GM18873 (cell line): Measurements from ENCODE around the gene FCSK.
"Not testable (repeated sequence)": the region's sequence is repeated elsewhere in the genome, so short reads cannot be mapped to it uniquely, and the experiment has no call there.

ENCODE experiments used
- ATAC-seq: cut with Tn5 transposase; IDR thresholded peaks from one replicate; pipeline ENCODE4 v1.9.1; 2021; ENCODE audit warnings: mild to moderate bottlenecking, moderate library complexity, moderate number of reproducible peaks; ENCODE audit not compliant: unreplicated experiment, low FRiP score

The FCSK gene

DNA sequence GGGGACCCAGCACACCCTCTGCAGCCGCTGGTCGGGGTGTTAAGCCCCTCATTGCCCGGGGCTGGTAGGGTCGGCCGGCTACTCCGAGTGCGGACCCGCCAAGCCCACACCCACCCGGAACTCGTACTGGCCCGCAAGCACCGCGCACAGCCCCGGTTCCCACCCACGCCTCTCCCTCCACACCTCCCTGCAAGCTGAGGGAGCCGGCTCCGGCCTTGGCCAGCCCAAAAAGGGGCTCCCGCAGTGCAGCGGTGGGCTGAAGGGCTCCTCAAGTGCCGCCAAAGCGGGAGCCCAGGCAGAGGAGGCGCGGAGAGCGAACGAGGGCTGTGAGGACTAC is 3.4 kb upstream of the FCSK start:
- not testable (repeated sequence) for ATAC-seq

DNA sequence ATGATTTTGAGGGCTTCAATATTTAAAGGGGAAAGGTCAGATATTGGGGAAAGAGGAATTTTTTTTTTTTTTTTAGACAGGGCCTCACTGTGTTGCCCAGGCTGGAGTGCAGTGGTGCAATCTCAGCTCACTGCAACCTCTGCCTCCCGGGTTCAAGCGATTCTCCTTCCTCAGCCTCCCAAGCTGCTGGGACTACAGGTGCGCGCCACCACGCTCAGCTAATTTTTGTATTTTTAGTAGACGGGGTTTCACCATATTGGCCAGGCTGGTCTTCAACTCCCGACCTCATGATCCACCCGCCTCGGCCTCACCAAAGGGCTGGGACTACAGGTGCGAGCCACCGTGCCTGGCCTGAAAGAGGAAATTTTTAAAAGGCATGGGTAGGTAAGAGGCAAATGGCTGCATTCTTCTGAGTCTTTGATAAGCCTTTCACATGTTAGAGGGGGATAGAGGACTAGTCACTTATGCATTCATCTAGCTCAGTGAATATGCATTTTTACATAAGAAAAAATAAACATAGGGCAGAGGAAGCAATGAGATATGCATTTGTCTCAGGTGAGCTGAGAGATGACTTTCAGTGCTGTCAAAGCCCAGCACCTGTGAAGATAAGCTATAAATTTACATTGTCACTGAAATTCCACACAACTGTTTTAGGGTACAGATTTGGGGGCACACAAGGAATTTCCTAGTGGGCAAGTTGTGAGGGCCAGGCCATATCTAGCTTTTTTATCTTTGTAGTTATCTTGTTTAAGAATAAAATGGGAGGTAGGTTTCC is 1.1 kb upstream of the FCSK start:
- no peak for ATAC-seq

DNA sequence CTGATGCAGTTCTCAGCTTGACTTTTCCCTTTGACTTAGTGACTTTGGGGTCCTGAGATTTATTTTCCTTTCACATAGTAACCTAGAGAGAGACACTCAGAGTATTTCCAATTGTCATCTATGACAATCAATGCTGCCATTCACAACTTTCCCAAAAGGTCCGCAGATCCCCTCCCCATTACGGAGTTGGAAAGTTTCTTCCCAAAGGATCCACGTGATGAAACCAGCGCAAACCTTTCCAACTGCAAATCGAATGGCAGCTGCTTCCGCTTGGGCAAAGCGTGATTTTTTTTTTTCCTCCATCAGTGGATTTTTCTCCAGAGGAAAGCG is 538 bp upstream of the FCSK start:
- no peak for ATAC-seq

DNA sequence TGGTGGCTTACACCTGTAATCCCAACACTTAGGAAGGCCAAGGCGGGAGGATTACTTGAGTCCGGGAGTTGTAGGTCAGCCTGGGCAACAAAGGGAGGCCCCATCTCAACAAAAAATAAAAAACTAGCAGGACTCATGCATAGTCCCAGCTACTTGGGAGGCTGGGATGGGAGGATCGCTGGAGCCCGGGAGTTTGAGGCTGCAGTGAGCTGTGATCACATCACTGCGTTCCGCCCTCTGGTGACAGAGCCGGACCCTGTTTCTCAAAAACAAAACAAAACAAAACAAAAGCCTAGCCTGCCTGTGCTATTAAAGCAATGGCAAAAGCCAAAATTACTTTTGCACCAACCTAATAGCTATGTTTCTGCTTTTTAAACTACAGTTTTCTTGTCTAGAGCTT is 1.5 kb downstream of the FCSK start:
- no peak for ATAC-seq

DNA sequence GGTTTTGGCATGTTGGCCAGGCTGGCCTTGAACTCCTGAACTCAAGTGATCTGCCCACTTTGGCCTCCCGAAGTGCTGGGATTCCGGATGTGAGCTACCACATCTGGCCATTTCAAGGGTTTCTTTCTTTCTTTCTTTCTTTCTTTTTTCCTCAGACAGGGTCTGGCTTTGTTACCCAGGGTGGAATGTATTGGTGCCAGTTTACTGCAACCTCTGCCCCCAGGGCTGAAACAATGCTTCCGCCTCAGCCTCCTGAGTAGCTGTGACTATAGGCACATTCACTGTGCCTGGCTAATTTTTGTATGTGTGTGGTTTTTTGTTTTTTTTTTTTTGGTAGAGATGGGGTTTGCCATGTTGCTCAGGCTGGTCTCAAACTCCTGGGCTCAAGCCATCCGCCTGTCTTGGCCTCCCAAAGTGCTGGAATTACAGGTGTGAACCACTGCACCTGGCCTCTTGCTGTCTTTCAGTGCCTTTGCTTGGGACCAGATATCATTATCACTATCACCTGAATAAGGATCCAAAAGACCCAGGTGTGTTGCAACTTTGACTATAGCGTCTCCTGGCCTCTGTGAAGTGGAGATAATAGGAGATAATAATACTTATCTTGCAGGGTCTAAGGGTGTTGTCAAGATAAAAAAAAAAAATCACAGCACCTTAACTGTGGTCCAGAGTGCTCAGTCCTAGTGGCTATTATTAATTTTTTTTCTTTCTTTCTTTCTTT is 3.2 kb downstream of the FCSK start:
- no peak for ATAC-seq

DNA sequence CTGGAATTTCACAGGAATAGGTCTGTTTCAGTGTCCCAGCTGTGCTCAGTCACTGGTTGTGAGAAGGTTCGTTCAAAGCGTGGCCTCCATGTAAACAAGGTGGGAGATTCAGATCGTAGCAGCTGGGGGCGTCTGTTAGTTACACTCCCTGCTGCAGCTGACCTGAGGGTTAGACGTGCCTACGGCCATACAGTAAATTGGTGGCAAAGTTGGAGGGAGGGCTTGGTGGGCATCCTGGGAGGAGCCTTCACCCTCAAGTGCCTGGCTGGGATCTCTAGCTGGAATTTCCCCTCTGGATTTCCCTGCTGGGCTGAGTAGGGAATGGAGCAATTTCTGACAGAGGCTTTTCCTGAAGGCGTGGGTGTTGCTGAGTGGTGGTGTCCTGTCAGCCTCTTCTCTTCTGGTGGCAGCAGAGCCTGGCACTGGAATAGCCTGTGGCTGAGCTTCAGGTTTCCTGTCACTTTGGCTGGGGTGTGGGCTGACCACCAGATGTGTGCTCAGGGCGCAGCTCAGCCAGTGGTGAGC is 6.4 kb downstream of the FCSK start:
- no peak for ATAC-seq

DNA sequence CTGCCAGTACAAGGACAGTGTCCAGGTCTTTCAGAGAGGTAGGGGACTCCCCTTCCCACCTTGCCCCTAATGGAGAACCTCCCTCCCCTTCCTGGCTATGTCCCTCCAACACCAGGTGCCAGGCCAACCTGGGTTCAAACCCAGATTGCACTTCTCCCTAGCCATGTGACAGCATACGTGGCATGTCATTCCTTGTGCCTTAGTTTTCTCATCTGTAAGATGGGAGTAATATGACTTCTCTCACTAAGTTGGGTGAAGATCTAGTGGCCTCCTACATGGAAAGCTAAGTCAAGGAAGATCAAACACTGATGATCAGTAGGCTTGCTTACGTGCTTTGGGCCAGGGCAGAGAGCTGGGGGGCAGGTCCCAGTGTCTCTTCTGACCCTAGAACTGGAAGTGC is 8.8 kb downstream of the FCSK start:
- no peak for ATAC-seq

DNA sequence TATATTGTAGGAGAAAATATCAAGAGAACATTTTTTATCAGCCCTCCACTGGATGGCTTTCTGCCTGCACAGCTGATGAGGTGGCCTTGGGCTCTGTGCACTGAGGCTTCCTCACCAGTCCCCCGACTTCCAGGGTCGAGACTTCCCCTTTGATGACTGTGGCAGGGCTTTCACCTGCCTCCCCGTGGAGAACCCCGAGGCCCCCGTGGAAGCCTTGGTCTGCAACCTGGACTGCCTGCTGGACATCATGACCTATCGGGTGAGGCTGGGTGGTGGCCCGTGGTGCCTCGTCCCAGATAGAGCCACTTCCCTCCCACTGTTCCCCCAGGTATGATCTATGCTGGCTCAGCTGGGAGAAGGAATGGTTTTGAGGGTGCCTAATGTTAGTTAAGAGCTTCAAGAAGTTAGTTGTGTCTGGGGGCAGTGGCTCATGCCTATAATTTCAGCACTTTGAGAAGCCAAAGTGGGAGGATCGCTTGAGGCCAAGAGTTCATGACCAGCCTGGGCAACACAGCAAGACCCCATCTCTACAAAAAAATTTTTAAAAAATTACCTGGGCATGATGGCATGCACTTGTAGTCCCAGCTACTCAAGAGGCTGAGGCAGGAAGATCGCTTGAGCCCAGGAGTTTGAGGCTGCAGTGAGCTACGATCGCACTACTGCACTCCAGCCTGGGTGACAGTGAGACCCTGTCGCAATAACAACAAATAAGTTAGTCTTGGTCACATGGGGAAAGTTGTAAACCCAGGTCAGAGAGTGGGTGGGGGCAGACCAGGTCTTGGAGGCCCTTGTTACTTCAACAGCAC is 11.8 kb downstream of the FCSK start:
- ATAC-seq = no peak

DNA sequence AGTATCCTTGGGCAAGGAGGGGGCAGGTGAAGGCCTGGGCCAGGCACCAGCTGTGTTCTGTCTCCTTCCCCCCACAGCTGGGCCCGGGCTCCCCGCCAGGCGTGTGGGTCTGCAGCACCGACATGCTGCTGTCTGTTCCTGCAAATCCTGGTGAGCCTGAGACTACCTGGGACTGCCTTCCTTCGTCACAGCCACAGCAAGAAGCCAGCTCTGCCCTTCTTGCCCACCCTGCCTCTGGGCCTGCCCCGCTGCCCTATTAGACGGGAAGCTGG is 12.3 kb downstream of the FCSK start:
- no peak for ATAC-seq

DNA sequence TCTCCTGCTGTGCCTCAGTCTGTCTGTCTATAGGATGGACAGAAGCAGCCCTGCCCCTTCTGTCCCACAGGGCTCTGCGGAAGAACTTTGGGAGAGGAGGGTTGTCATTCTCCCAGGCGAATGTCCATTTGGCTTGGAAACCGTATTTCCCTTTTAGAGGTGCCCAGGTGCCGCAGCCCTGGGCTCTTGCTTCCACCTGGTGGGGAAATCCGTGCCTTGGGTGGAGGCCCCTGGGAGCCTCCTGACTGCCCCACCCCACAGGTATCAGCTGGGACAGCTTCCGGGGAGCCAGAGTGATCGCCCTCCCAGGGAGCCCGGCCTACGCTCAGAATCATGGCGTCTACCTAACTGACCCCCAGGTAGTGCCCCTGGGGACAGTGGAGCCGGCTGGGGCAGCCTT is 12.7 kb downstream of the FCSK start:
- ATAC-seq = no peak

DNA sequence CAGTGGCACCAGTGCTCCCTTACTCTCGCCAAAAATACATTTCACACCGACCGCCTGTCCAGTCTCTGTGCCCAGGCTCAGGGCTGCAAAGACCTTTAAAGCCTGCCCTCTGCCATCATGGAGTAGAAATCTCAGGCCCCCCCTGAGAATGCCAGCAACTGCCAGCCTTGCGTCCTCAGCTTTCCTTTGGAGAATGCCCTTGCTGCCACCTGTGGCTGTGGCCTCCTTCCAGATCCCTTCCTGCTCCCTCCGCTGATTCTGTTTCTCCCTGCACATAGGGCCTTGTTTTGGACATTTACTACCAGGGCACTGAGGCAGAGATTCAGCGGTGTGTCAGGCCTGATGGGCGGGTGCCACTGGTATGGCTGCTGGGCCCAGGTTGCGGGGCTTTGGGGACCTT is 13.2 kb downstream of the FCSK start:
- ATAC-seq = no peak

DNA sequence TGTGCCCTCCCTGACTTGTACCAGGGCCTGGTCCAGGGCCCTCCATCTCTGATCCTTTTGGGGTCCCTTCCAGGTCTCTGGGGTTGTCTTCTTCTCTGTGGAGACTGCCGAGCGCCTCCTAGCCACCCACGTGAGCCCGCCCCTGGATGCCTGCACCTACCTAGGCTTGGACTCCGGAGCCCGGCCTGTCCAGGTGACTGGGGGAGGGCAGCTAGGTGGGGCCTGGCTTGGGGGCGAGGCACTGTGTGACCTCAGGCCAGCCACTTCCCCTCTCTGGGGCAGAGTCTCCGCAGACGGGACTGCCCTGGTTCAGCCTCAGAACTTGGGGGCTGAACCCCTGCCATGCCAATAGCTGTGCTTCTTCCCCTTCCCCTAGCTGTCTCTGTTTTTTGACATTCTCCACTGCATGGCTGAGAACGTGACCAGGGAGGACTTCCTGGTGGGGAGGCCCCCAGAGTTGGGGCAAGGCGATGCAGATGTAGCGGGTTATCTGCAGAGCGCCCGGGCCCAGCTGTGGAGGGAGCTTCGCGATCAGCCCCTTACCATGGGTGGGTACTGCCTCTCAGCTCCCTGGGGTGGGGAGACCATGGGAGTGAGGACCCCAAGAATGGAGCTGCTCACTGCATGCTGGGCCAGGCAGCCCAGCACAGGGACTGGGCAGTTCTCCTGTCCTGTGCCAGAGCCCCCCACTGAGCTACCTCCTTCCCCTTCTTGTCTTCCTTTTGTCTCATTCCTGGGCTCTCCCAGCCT is 14.6 kb downstream of the FCSK start:
- no peak for ATAC-seq

DNA sequence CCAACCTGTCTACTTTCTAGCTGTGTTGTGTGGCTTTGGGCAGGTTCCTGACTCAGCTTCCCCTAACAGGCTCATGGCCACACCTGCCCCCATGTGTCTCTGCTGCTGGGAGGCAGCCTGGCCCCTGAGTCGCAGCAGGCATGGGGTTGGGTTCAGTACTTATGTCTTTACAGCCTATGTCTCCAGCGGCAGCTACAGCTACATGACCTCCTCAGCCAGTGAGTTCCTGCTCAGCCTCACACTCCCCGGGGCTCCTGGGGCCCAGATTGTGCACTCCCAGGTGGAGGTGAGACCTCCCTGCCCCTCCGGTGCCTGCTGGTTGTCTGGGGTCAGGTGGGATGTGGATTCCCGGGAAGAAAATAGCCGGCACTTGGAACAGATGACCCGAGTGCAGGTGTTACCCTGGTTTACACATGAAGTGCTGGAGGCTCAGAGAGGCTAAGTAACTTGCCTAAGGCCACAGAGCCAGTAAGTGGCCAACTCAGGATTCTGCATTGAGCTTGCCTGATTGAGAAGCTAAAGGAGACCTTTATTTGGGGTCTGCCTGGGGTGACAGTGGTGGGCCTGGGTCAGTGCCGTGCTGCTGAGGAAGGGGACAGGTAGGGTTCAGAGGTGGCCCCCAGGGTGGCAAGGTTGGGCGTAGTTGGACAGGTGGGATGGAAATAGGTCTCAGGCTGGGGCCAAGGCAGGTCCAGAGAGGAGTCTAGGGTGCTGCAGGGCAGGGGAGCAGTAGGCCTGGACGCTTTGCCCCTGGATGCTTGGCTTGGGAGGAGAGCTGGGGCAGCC is 15.9 kb downstream of the FCSK start:
- ATAC-seq = no peak

DNA sequence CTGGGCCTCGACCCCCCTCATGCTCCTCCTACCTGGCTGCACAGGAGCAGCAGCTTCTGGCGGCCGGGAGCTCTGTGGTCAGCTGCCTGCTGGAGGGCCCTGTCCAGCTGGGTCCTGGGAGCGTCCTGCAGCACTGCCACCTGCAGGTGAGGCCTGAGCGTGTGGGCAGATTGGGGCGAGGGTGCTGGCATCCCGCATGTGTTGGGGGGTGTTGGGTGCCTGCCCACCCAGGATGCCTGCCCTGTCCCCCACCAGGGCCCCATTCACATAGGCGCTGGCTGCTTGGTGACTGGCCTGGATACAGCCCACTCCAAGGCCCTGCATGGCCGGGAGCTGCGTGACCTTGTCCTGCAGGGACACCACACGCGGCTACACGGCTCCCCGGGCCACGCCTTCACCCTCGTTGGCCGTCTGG is 16.5 kb downstream of the FCSK start:
- no peak for ATAC-seq

DNA sequence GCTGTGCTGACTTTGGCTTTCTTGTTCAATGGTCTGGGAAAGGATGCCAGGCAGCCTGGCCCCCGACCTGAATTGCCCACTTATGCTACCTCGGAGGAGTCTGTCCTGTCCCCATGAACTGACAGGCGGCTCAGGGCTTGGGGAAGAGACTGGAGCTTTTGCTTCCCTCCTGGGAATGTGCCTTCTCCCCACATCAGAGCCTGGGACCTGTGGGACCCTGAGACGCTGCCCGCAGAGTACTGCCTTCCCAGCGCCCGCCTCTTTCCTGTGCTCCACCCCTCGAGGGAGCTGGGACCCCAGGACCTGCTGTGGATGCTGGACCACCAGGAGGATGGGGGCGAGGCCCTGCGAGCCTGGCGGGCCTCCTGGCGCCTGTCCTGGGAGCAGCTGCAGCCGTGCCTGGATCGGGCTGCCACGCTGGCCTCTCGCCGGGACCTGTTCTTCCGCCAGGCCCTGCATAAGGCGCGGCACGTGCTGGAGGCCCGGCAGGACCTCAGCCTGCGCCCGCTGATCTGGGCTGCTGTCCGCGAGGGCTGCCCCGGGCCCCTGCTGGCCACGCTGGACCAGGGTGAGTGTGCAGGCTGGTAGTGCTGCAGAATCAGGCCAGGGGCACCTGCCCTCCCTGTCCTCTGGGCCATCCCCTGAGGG is 18.5 kb downstream of the FCSK start:
- no peak for ATAC-seq

DNA sequence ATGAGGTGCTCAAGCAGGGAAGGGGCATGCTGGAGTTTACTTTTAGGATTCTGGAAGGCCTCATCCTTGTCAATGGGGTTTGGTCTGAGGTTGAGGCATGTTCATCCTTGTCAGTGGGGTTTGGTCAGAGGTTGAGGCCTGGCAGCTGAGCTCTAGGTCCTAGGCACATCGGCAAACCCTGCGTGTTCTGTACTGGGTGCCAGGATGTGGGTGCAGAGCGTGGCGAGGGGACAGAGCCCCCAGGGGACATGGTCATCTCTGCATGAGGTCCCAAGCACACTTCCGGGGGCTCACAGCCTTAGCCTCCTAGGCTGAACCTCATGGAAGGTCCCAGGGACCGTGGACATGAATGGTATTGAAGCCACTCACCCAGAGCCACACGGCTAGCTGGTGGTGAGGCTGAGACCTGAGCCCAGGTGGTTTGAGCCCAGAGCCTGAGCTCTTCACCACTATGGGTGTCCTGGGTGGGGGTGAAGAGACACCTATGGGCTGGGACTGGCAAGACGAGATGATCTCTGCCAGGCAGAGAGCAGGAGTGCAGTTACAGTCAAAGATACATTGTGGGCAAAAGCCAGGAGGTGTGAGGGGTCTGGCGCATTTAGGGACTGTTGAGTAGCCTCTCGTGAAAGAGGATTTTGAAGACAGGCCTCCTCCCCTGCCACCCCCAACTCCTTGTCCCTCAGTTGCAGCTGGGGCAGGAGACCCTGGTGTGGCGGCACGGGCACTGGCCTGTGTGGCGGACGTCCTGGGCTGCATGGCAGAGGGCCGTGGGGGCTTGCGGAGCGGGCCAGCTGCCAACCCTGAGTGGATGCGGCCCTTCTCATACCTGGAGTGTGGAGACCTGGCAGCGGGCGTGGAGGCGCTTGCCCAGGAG is 19.3 kb downstream of the FCSK start:
- no peak for ATAC-seq

DNA sequence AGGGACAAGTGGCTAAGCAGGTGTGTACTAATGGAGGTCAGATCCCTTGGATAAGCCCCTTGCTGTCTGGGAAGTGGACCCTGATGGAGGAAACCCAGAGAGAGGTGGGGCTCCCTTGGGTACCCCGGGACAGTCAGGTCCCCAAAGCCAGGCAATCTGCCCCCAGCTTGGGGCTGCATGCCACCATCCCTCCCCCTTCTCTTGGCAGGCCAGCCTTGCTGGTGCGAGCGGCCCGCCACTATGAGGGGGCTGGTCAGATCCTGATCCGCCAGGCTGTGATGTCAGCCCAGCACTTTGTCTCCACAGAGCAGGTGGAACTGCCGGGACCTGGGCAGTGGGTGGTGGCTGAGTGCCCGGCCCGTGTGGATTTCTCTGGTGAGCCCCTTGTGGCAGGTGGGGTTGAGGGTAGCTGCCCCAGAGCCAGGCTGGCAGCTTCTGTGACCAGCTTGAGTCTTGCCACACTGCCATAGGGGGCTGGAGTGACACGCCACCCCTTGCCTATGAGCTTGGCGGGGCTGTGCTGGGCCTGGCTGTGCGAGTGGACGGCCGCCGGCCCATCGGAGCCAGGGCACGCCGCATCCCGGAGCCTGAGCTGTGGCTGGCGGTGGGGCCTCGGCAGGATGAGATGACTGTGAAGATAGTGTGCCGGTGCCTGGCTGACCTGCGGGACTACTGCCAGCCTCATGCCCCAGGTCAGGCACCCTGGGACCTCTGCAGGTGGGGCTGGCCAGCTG is 20.1 kb downstream of the FCSK start:
- no peak for ATAC-seq
